KOPT-K1 (cell line): ENCODE data around the gene E2F2.
"Not testable (repeated sequence)": the region's sequence is repeated elsewhere in the genome, so short reads cannot be mapped to it uniquely, and the experiment has no call there.

Experiments used
- H3K27ac ChIP-seq: fragments of 200-600 bp; sonication (generic); 2 replicates; pipeline ENCODE4 v1.5.1; 2016; ENCODE audit warnings: antibody characterized with exemption, mild to moderate bottlenecking, low read depth, low read length; ENCODE audit not compliant: poor library complexity, severe bottlenecking
- H3K36me3 ChIP-seq: fragments of 200-600 bp; sonication (generic); 2 replicates; pipeline ENCODE4 v1.5.1; 2017; ENCODE audit warnings: antibody characterized with exemption, mild to moderate bottlenecking, low read length, moderate library complexity; ENCODE audit not compliant: insufficient read depth
- H3K9me3 ChIP-seq: fragments of 200-600 bp; sonication (generic); 2 replicates; pipeline ENCODE4 v1.5.1; 2017; ENCODE audit warnings: antibody characterized with exemption, low read length, mild to moderate bottlenecking; ENCODE audit not compliant: insufficient read depth, poor library complexity, severe bottlenecking

E2F2 gene

DNA sequence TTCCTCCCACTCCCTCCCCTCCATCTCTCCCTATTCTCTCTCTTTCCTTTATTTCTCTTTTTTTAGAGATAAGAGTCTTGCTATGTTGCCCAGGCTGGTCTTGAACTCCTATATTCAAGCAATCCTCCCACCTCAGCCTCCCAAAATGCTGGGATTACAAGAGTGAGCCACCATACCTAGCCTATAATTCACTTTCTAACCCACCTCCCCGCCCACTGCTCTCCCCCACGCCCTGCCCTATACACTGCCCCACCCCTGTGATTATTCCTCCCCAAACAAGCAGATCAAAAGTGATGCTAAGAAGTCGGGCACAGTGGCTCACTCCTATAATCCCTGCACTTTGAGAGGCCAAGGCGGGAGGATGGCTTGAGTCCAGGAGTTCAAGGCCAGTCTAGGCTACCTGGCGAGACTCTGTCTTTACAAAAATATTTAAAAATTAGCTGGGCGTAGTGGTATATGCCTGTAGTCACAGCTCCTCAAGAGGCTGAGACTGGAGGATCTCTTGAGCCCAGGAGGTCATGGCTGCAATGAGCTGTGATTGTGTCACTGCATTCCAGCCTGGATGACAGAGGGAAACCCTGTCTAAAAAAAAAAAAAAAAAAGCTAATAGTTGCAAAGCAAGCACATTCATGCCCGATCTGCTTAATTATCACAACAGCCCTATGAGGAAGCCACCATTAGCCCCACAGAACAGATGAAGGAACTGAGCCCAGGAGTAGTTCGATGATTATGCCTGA lies 12.8 kb upstream of the E2F2 start:
- no peak overlapping the region for H3K27ac ChIP-seq
- H3K9me3 ChIP-seq: no peaks in the 10 kb centered on the region
- H3K36me3 ChIP-seq: no peaks in the 10 kb centered on the region

DNA sequence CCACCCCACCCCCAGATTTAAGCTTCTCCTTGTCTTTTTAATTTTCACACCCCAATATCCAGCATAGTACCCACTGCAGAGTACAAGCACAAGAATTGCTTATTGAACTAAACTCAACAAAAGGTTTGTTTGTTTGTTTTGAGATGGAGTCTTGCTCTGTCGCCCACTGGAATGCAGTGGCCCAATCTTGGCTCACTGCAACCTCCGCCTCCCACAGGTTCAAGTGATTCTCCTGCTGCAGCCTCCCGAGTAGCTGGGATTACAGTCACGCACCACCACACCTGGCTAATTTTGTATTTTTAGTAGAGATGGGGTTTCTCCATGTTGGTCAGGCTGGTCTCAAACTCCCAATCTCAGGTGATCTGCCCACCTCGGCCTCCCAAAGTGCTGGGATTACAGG lies 11.9 kb upstream of the E2F2 start:
- not testable (repeated sequence) for H3K27ac ChIP-seq, H3K36me3 ChIP-seq, H3K9me3 ChIP-seq

DNA sequence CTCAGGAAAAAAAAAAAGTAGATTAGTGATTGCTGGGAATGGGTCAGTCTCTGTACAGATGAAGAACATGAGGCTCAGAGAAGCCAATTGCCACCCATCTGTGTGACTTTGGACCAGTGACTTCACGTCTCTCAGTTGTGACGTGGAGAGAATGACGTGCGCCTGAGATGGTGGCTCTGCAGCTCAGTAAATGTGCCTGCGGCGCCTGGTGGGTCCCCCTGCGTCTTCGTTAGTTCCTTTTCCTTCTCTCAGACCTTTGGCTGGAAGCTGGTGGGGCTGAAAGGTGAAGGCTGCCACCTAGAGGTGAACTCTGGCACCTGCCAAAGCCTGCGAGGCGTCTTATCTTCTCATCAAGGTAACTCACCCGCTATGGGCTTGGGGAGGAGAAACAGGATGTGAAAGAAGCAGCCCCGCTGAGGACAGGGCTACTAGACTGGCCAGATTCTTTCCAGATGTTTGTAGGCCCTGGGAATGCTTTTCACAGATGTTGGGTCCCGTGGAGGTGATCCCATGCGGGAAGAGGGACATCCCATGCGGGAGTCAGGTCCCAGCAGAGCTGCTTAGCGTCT lies 8.7 kb upstream of the E2F2 start:
- H3K9me3 ChIP-seq: no peaks in the 10 kb centered on the region
- no peaks in the 10 kb centered on the region for H3K36me3 ChIP-seq
- H3K27ac ChIP-seq: no peak overlapping the region

DNA sequence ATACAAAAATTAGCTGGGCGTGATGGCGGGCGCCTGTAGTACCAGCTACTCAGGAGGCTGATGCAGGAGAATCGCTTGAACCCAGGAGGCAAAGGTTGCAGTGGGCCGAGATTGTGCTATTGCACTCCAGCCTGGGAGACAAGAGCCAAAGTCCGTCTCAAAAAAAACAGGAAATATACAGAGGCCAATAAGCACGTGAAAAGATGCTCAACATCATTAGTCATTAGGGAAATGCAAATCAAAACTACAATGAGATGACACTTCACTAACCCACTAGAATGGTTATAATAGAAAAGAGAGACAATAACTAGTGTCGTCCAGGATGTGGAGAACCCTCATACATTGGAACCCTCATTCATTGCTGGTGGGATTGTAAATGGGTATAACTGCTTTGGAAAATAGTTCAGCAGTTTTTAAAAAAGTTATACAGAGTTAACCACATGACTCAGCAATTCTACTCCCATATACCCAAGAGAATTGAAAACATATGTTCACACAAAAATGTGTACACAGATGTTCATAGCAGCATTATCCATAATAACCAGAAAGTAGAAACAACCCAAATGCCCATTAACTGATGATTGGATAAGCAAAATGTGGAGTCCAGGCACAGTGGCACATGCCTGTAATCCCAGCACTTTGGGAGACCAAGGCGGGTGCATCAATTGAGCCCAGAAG lies 6.4 kb upstream of the E2F2 start:
- Histone ChIP-seq H3K36me3 (no peaks in the 10 kb centered on the region), H3K9me3 (no peaks in the 10 kb centered on the region), H3K27ac (no peak overlapping the region)

DNA sequence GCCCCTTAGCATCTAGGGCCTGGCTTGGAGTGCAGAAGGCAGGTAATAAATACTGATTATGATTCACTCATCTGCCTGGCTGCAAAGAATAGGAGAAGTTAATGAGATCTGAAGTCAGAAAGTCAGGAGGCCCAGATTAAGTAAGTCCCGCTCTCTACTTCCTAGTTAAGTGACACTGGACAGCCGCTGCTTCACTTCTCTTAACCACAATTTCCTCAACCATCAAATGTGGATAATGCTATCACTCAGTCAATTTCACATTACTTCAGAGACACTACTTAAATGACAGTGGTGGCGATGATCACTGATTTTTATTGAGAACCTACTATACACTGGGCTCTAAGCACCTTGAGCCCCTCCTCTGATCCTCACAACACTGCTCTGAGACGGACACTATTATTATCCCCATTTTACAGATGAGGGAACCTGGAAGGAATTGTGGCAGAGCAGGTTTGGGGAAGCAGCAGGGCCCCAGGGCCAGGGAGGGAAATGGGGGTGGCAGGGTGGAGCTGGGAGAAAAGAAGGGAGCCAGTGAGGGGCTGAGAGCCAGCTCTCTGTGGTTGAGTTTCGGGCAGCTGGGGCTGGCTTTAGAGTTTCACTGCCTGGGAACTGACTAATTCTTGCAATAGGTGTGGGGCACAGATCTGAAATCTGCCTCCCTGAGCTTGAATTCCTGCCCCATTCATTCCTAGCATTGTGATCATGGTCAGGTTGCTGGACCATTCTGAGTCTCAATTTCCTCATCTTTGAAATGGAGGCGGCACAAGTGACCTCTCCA lies 2.4 kb upstream of the E2F2 start:
- no peaks in the 10 kb centered on the region for H3K9me3 ChIP-seq
- H3K27ac ChIP-seq: no peak overlapping the region
- no peaks in the 10 kb centered on the region for H3K36me3 ChIP-seq

DNA sequence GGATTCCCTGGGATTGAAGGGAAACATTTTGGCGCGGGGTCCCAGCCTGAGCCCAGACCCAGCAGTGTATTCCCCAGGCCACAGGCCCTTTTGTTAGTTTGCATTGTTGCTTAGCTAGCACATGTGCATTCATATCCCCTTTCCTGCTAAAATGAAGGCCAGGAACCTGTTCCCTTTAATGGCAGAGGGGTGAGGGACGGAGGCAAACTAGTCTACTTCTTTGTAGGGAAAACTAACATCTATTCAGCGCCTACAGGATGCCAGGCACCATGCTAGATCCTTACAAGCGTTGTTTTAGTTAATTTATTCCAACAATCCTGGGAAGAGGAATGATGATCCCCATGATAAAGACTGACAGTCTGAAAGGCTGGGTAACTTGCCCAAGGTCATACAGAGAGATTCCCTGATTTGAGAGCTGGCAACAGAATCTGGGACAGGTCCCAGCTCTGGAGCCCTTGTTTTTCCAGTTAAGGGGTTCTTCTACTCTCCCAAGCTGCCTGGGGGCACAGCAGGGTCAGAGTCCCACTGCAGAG lies 595 bp upstream of the E2F2 start:
- peaks cover 14% of the 10 kb centered on the region for H3K36me3 ChIP-seq
- H3K27ac ChIP-seq: peak overlapping the region; percentile 99
- no peaks in the 10 kb centered on the region for H3K9me3 ChIP-seq

DNA sequence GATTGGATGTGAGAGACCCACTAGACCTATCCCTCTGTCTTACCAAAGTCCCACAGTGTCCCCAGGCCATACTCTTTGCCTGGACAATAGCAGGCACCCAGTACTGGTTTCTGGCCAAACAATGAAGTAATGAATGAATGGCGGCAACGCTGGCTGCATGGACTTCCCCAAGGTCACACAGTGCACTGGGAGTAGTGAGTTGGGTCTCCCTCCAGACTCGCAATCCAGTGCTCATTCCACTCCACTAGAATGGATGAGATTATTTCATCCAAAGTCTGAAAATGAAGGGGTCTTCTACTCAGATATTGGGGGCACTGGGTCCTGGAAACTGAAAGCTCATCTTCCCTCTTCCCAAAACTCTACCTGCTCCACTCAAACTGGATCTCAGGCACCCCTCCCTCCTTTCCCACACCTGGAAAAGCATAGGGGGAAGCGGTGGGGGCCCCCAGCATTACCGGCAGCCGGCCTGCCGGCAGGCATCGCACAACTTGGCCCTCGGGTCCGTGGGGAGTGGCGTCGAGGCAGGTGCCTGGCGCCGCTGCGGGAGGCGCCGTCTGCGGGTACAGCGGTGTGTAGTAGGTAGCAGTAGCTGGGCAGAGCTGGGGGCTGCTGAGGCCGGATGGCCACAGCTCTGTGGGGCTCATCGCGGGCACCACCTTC lies 816 bp downstream of the E2F2 start:
- H3K36me3 ChIP-seq: peaks cover 21% of the 10 kb centered on the region
- no peaks in the 10 kb centered on the region for H3K9me3 ChIP-seq
- peak overlapping the region; percentile 99 for H3K27ac ChIP-seq

DNA sequence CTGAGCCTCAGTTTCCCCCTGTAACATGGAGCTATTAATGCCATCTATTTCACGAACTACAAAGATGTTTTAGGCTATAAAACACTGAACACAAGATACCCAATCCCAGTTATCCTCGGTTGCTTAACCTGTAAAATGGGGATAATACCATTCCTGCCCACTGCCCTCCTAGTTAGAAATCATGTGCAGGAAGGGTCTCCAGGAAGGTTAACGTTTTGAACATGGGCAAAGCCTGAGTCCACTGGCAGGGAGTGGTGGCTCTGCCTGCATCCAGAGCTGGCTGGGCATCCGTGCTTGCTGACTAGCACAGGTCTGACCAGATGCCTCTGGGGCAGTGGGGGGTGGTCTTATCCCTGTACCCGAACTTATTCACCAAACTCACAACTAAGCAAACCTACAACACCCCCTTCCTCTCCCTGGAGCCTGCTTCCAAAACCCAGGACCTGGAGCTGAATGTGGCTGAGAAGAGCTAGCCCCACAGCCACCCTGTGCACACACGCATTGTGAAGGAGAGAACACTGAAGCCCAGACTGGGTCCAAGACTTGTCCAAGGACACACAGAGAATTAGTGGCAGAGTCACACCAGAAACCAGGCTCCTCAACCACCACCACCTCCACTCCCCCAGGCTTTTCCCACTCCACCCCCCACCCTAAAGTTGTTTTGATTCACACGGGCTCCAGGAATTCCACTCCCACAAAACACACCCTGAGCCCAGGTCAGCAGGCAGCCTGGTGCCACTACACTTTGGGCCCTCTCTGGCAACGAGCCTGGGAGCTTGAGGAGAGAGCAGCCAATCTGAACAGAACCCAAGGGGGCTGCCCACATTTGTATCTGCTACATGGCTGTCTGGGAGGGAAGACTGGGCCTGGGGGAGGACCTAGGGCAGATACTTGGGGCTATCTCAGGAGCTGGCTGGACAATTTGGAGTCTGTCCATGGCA lies 1.6 kb downstream of the E2F2 start:
- Histone ChIP-seq H3K36me3 (peaks cover 24% of the 10 kb centered on the region), H3K9me3 (no peaks in the 10 kb centered on the region), H3K27ac (peak overlapping the region; percentile 99)

DNA sequence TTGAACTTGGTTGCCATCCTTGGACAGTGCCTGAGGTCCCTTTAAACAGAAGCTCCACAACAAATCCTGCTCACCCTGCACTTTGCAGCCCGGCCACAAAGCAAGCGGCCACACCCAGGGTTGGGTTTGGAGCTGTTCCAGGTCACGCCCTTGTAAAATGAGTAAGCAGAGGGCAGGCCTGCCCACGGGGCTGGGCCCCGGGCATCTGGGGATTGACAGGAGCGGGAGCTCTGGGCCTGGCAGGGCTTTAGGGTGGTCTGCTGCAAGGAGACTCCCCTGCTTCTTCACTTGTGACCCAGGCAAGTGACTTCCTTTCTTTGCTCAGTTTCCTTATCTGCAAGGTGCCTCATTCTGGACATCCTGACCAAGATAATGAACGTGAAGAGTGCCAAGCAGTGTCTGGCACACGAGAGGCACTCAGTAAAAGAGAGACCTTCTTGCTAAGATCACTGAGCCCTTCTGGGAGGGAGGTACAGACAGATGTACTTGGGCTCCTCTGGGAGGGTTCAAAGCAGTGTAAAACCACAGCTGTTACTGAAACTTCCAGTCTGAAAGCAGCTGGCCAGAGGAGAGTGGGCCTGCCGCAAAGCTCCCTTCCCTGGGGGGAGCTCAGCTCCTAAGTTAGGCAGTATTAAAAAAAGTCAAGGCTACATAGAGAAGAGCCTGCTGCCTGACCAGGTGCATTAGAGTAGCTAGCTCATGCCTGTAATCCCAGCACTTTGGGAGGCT lies 2.6 kb downstream of the E2F2 start:
- Histone ChIP-seq H3K27ac (peak overlapping the region; percentile 99), H3K9me3 (no peaks in the 10 kb centered on the region), H3K36me3 (peaks cover 34% of the 10 kb centered on the region)

DNA sequence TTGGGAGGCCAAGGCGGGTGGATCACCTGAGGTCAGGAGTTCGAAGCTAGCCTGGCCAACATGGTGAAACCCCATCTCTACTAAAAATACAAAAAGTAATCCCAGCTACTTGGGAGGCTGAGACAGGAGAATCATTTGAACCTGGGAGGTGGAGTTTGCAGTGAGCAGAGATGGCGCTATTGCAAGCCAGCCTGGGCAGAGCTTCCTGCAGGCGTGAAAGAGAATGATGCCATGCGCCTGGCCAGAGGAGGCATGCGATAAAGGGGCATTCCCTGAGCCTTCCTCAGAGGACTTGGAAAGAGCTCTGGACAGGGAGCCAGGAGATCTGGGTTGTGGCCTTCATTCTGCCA lies 3.2 kb downstream of the E2F2 start:
- Histone ChIP-seq H3K9me3 (no peaks in the 10 kb centered on the region), H3K27ac (peak overlapping the region; percentile 99), H3K36me3 (peaks cover 40% of the 10 kb centered on the region)

DNA sequence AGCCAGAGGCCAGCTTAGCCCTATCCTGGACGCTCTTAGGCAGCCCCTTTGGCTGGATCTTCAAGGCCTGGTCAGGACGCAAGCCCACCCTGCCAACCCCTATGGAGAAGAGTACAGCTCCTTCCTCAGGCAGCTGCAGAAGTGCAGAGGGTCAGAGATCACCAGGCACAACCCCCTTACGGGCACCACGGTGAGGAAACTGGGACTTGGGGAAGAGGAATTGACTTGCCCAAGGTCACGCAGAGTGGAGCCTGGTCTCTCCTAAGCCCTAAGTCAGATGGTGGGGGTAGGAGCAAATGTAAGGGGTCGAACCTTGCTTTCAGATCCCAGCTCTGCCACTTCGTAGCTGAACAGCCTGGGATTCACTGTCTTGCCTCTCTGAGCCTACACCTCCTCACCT lies 3.7 kb downstream of the E2F2 start:
- Histone ChIP-seq H3K27ac (peak overlapping the region; percentile 18), H3K36me3 (peaks cover 45% of the 10 kb centered on the region), H3K9me3 (no peaks in the 10 kb centered on the region)

DNA sequence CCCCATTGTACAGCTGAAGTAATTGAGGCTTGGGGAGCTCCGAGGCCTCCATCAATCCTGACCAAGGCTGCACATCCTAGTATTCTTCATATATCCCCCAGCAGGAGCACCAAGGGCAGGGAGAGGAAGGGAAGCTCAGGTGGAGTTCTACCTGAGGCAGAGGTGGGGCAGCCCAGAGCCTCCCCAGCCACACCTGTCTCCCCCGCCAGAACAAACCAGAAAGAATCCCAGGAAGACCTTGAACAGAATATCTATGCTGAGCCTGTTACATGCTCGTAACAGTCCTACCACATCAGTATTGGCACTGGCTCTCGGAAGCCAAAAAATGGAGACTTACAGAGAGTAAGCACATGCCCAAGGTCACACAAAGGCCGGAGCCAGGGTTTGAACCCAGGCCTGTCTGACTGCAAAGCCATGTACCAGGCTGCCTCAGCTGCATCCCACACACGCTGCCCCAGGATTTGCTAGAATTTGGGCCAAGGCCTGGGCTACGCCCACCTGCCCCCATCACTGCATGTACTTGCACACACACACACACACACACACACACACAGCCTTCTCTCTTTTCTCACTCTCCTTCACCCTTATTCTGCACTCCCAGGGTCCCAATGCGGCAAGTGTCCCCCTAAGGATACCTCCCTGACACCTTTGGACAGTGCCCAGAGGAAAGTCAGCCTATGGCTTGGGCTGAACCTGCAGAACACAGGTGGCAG lies 4.5 kb downstream of the E2F2 start:
- Histone ChIP-seq H3K36me3 (peaks cover 53% of the 10 kb centered on the region), H3K9me3 (no peaks in the 10 kb centered on the region), H3K27ac (peak overlapping the region; percentile 75)
